ENCODE data around the gene TRAPPC12. TPM values are rescaled to one million over a fixed set of nuclear protein-coding genes. Genes with fewer than 3 reads are reported as not detected.

TRAPPC12 gene
- total RNA-seq, 2 experiments from 2014 or later = 106 to 116 TPM

GRCh38 chr2:3460831-3461800 lies 81.6 kb downstream of the TRAPPC12 start:
- H3K27me3 Mint-ChIP-seq = no peaks in the 10 kb centered on the region
- H3K36me3 Mint-ChIP-seq = peaks cover 11% of the 10 kb centered on the region
- H3K27ac Mint-ChIP-seq = peak overlapping the region; percentile 9
- DNase-seq (no peak), ATAC-seq (ENCODE audit: low read depth) (no peak)
- no peaks in the 10 kb centered on the region for H3K9me3 Mint-ChIP-seq
- POLR2A ChIA-PET = no interaction called here
- peaks cover 7% of the 10 kb centered on the region for H3K4me1 Mint-ChIP-seq
- H3K4me3 Mint-ChIP-seq = no peak overlapping the region

GRCh38 chr2:3461801-3462492 lies 82.5 kb downstream of the TRAPPC12 start:
- POLR2A ChIA-PET = no interaction called here
- DNase-seq = no peak
- no peaks in the 10 kb centered on the region for H3K9me3 Mint-ChIP-seq
- H3K4me1 Mint-ChIP-seq = peaks cover 7% of the 10 kb centered on the region
- ATAC-seq (ENCODE audit: low read depth) = peak; percentile 56
- H3K4me3 Mint-ChIP-seq = no peak overlapping the region
- H3K27me3 Mint-ChIP-seq = no peaks in the 10 kb centered on the region
- H3K36me3 Mint-ChIP-seq = peaks cover 8% of the 10 kb centered on the region
- H3K27ac Mint-ChIP-seq = peak overlapping the region; percentile 78

- H3K36me3 Mint-ChIP-seq = peaks cover 7% of the 10 kb centered on the region
- H3K27me3 Mint-ChIP-seq = no peaks in the 10 kb centered on the region
- H3K4me3 Mint-ChIP-seq = no peak overlapping the region
- no peak overlapping the region for H3K27ac Mint-ChIP-seq
- POLR2A ChIA-PET = no interaction called here
- H3K9me3 Mint-ChIP-seq = no peaks in the 10 kb centered on the region
- ATAC-seq (ENCODE audit: low read depth) (no peak), DNase-seq (no peak)
- H3K4me1 Mint-ChIP-seq = peaks cover 7% of the 10 kb centered on the region
Measured at GRCh38 chr2:3462493-3463104, 83.1 kb downstream of the TRAPPC12 start.

GRCh38 chr2:3463186-3463835 lies 83.8 kb downstream of the TRAPPC12 start:
- Mint-ChIP-seq H3K4me3 (no peak overlapping the region), H3K36me3 (peaks cover 9% of the 10 kb centered on the region), H3K4me1 (peaks cover 7% of the 10 kb centered on the region), H3K9me3 (no peaks in the 10 kb centered on the region), H3K27me3 (no peaks in the 10 kb centered on the region), H3K27ac (no peak overlapping the region)
- ATAC-seq (ENCODE audit: low read depth) (no peak), DNase-seq (no peak)
- POLR2A ChIA-PET = no interaction called here

GRCh38 chr2:3463944-3464343 lies 84.5 kb downstream of the TRAPPC12 start:
- H3K4me1 Mint-ChIP-seq = peaks cover 7% of the 10 kb centered on the region
- no peaks in the 10 kb centered on the region for H3K27me3 Mint-ChIP-seq
- ATAC-seq (ENCODE audit: low read depth) (no peak), DNase-seq (no peak)
- POLR2A ChIA-PET = no interaction called here
- H3K9me3 Mint-ChIP-seq = no peaks in the 10 kb centered on the region
- no peak overlapping the region for H3K4me3 Mint-ChIP-seq
- H3K36me3 Mint-ChIP-seq = peaks cover 10% of the 10 kb centered on the region
- no peak overlapping the region for H3K27ac Mint-ChIP-seq

GRCh38 chr2:3464401-3465005 lies 85.0 kb downstream of the TRAPPC12 start:
- no peaks in the 10 kb centered on the region for H3K9me3 Mint-ChIP-seq
- H3K4me3 Mint-ChIP-seq = no peak overlapping the region
- H3K4me1 Mint-ChIP-seq = peaks cover 7% of the 10 kb centered on the region
- H3K27ac Mint-ChIP-seq = no peak overlapping the region
- H3K27me3 Mint-ChIP-seq = no peaks in the 10 kb centered on the region
- H3K36me3 Mint-ChIP-seq = peaks cover 10% of the 10 kb centered on the region
- DNase-seq = no peak
- POLR2A ChIA-PET = no interaction called here
- ATAC-seq (ENCODE audit: low read depth) = no peak

GRCh38 chr2:3465328-3465727 lies 85.8 kb downstream of the TRAPPC12 start:
- ATAC-seq (ENCODE audit: low read depth) (no peak), DNase-seq (no peak)
- H3K27me3 Mint-ChIP-seq = no peaks in the 10 kb centered on the region
- peaks cover 7% of the 10 kb centered on the region for H3K4me1 Mint-ChIP-seq
- no peaks in the 10 kb centered on the region for H3K9me3 Mint-ChIP-seq
- H3K27ac Mint-ChIP-seq = no peak overlapping the region
- POLR2A ChIA-PET = no interaction called here
- H3K4me3 Mint-ChIP-seq = no peak overlapping the region
- peaks cover 10% of the 10 kb centered on the region for H3K36me3 Mint-ChIP-seq

- peaks cover 10% of the 10 kb centered on the region for H3K36me3 Mint-ChIP-seq
- POLR2A ChIA-PET = no interaction called here
- DNase-seq = no peak
- no peak overlapping the region for H3K4me3 Mint-ChIP-seq
- H3K27me3 Mint-ChIP-seq = no peaks in the 10 kb centered on the region
- peaks cover 7% of the 10 kb centered on the region for H3K4me1 Mint-ChIP-seq
- ATAC-seq (ENCODE audit: low read depth) = no peak
- no peak overlapping the region for H3K27ac Mint-ChIP-seq
- no peaks in the 10 kb centered on the region for H3K9me3 Mint-ChIP-seq
Measured at GRCh38 chr2:3465844-3466481, 86.5 kb downstream of the TRAPPC12 start.

- Mint-ChIP-seq H3K9me3 (no peaks in the 10 kb centered on the region), H3K27ac (no peak overlapping the region), H3K4me3 (no peak overlapping the region), H3K4me1 (peaks cover 5% of the 10 kb centered on the region), H3K27me3 (no peaks in the 10 kb centered on the region), H3K36me3 (peaks cover 10% of the 10 kb centered on the region)
- ATAC-seq (ENCODE audit: low read depth) = no peak
- POLR2A ChIA-PET = no interaction called here
- DNase-seq = no peak
Measured at GRCh38 chr2:3466482-3466863, 87.0 kb downstream of the TRAPPC12 start.

- no peak overlapping the region for H3K4me3 Mint-ChIP-seq
- no peak for ATAC-seq (ENCODE audit: low read depth)
Measured at GRCh38 chr2:3466966-3467365, 87.5 kb downstream of the TRAPPC12 start.

GRCh38 chr2:3467654-3468053 lies 88.2 kb downstream of the TRAPPC12 start:
- Mint-ChIP-seq H3K9me3 (no peaks in the 10 kb centered on the region), H3K4me3 (no peak overlapping the region)
- POLR2A ChIA-PET = no interaction called here

More at GRCh38 chr2:3466966-3467365, 87.5 kb downstream of the TRAPPC12 start:
- Mint-ChIP-seq H3K4me1 (peaks cover 3% of the 10 kb centered on the region), H3K27me3 (no peaks in the 10 kb centered on the region), H3K36me3 (peaks cover 10% of the 10 kb centered on the region), H3K27ac (no peak overlapping the region), H3K9me3 (no peaks in the 10 kb centered on the region)
- no peak for DNase-seq
- POLR2A ChIA-PET = no interaction called here

GRCh38 chr2:3468296-3468988 lies 88.9 kb downstream of the TRAPPC12 start:
- POLR2A ChIA-PET = no interaction called here
- H3K4me1 Mint-ChIP-seq = no peaks in the 10 kb centered on the region

More at GRCh38 chr2:3467654-3468053, 88.2 kb downstream of the TRAPPC12 start:
- H3K27ac Mint-ChIP-seq = peak overlapping the region; percentile 58
- no peaks in the 10 kb centered on the region for H3K4me1 Mint-ChIP-seq
- peaks cover 10% of the 10 kb centered on the region for H3K36me3 Mint-ChIP-seq
- ATAC-seq (ENCODE audit: low read depth) (no peak), DNase-seq (no peak)
- no peaks in the 10 kb centered on the region for H3K27me3 Mint-ChIP-seq

More at GRCh38 chr2:3468296-3468988, 88.9 kb downstream of the TRAPPC12 start:
- Mint-ChIP-seq H3K27me3 (no peaks in the 10 kb centered on the region), H3K27ac (no peak overlapping the region), H3K9me3 (no peaks in the 10 kb centered on the region), H3K36me3 (peaks cover 10% of the 10 kb centered on the region), H3K4me3 (no peak overlapping the region)
- DNase-seq = no peak
- ATAC-seq (ENCODE audit: low read depth) = no peak
